ENCODE measurements around the gene AP2S1. TPM values are rescaled to one million over a fixed set of nuclear protein-coding genes. Genes with fewer than 3 reads are reported as not detected.

Gene AP2S1
- total RNA-seq, 1 donor from 2014 or later, result 96.6 TPM

DNA sequence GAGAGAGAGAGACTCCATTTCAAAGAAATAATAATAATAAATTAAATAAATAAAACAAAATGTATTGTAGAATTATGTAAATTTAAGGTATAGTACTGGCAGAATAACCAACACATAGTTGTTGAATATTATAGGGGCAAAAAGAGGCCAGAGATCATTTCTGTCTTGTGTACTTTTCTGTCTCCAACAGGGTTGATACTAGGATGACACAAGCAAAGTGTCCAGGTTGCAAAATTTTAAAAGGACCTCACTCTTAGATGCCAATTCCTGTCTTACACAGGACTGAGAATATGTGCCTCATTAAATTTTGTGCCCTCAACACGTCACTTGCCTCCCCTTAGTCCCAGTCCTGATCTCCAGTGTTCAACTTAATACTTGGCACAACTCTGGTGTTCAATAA, 2.2 kb upstream of the AP2S1 start:
- no peaks in the 10 kb centered on the region for H3K9me3 ChIP-seq
- no peaks in the 10 kb centered on the region for H3K27me3 ChIP-seq
- peaks cover 0 to under 1% of the 10 kb centered on the region in 2 donors for H3K36me3 ChIP-seq
- no peak for DNase-seq (ENCODE audit: low spot score in 2 of 2)
- H3K27ac ChIP-seq, result no peak overlapping the region
- no peak overlapping the region for H3K4me3 ChIP-seq
- H3K4me1 ChIP-seq, result peaks cover 5 to 22% of the 10 kb centered on the region in 2 donors
- intact Hi-C loops (cut with DNase I), result loop anchor here (5.0 kb wide), 1 partner anchor 389 kb away; no protein-coding TSS in a partner anchor
- no peak for TF ChIP-seq CTCF (IDR thresholded peaks at IDR 0.05)

GRCh38 chr19:46849610-46850009, 1.0 kb downstream of the AP2S1 start:
- no peak for TF ChIP-seq CTCF (IDR thresholded peaks at IDR 0.05)
- Histone ChIP-seq H3K4me3 (peak overlapping the region; percentile 81 to 93), H3K27me3 (no peaks in the 10 kb centered on the region), H3K27ac (peak overlapping the region; percentile 85 to 89), H3K9me3 (no peaks in the 10 kb centered on the region), H3K36me3 (peaks cover 2 to 11% of the 10 kb centered on the region in 2 donors), H3K4me1 (peaks cover 5 to 16% of the 10 kb centered on the region in 2 donors)
- DNase-seq (ENCODE audit: low spot score in 2 of 2), result no peak
- intact Hi-C loops (cut with DNase I), result loop anchor here (2.0 to 5.0 kb wide), 3 partner anchors 199 to 393 kb away; partner anchors contain the start of genes CALM3 and TMEM160

DNA sequence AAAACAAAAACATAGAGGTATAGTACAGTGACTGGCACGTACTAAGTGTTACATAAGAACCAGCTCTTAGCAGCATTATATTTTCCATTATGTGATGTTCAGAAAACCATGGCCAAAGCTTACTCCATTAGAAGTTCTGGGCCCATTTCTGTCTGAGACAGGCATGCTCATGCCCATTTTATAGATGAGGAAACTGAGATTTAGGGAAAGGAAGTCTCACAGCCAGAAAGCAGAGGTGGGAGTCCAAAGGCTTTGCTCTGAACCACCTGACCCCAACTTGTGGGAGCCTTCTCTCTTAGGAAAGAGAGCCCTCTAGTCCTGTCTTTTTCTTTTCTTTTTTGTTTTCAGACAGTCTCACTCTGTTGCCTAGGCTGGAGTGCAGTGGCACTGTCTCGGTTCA, 2.3 kb downstream of the AP2S1 start:
- H3K4me3 ChIP-seq, result no peak overlapping the region
- H3K4me1 ChIP-seq, result peaks cover 5 to 16% of the 10 kb centered on the region in 2 donors
- peaks cover 12 to 23% of the 10 kb centered on the region in 2 donors for H3K36me3 ChIP-seq
- H3K27ac ChIP-seq, result peak overlapping the region in 1 of 2 donors; percentile 85
- intact Hi-C loops (cut with DNase I), result no loop called here
- no peaks in the 10 kb centered on the region for H3K27me3 ChIP-seq
- no peak for DNase-seq (ENCODE audit: low spot score in 2 of 2)
- H3K9me3 ChIP-seq, result no peaks in the 10 kb centered on the region
- no peak for TF ChIP-seq CTCF (IDR thresholded peaks at IDR 0.05)

DNA sequence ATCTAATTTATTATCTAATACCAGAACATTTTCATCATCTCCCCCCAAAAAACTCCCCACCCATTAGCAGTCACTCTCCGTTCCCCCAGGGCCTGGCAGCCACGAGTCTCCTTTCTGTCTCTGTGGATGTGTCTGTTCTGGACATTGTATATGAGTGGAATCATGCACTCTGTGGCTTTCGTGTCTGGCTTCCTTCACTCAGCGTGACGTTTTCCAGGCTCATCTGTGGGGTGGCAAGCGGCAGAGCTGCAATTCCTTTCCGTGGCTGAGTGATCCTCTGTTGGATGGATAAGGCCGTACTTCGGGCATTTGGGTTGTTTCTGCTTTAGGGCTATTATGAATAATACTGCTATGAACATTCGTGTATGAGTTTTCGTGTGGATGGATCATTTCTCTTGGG, 3.1 kb downstream of the AP2S1 start:
- peaks cover 5 to 16% of the 10 kb centered on the region in 2 donors for H3K4me1 ChIP-seq
- H3K9me3 ChIP-seq, result no peaks in the 10 kb centered on the region
- H3K36me3 ChIP-seq, result peaks cover 17 to 31% of the 10 kb centered on the region in 2 donors
- H3K27ac ChIP-seq, result no peak overlapping the region
- H3K27me3 ChIP-seq, result no peaks in the 10 kb centered on the region
- no peak overlapping the region for H3K4me3 ChIP-seq
- DNase-seq (ENCODE audit: low spot score in 2 of 2), result no peak
- no peak for TF ChIP-seq CTCF (IDR thresholded peaks at IDR 0.05)
- intact Hi-C loops (cut with DNase I), result no loop called here

DNA sequence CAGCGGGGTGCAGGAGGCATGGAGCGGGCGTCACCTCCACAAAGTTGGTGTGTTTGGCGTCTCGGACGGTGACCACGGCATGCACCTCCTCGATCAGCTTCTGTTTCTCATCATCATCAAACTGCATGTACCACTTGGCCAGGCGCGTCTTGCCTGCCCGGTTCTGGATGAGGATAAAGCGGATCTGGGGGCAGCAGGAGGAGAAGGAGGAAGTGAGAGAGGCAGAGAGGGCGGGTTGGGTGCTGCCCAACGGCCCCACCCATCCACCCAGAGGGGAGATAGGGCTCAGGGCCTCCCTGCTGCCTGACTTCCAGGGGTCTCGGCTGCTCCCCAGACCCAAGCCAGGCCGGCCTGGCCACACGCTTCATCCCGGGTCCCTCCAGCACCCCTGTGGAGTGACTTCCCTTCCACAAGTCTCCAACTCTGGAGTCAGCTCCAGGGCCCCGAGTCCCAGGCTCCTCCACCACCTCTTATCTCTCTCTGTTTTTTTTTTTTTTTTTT, 4.6 kb downstream of the AP2S1 start:
- no peaks in the 10 kb centered on the region for H3K9me3 ChIP-seq
- DNase-seq (ENCODE audit: low spot score in 2 of 2), result no peak
- peaks cover 5 to 22% of the 10 kb centered on the region in 2 donors for H3K4me1 ChIP-seq
- no peak overlapping the region for H3K4me3 ChIP-seq
- TF ChIP-seq CTCF (IDR thresholded peaks at IDR 0.05), result no peak
- H3K27me3 ChIP-seq, result no peaks in the 10 kb centered on the region
- peaks cover 17 to 32% of the 10 kb centered on the region in 2 donors for H3K36me3 ChIP-seq
- intact Hi-C loops (cut with DNase I), result no loop called here
- H3K27ac ChIP-seq, result no peak overlapping the region
